ENCODE results near the gene HTR3B.

HTR3B gene

GRCh38 chr11:113992459-113993110, 88.0 kb downstream of the HTR3B start:
- ATAC-seq = no peak

- ATAC-seq = no peak
These were observed 89.7 kb downstream of the HTR3B start for GRCh38 chr11:113994077-113994954.

Data from activated CD4-positive, CD25-positive, alpha-beta regulatory T cell treated with anti-CD3 and anti-CD28 coated beads, Interleukin-2, amount 50 U/mL, for 24 hours (primary cell).